Kidney (tissue), 14 donors: ENCODE measurements around the gene ARID3A. TPM values are rescaled to one million over a fixed set of nuclear protein-coding genes. Genes with fewer than 3 reads are reported as not detected.

ENCODE experiments used
- DNase-seq, 5 donors: peaks; one replicate each; pipeline ENCODE4 v3.0.0-alpha.2; 2013 to 2020
- FAIRE-seq: peaks from 2 replicates; lab custom pipeline; 2012; peaks lifted over from hg19 to GRCh38; lab: Jason Lieb, UNC
- H3K27ac ChIP-seq, 2 donors: one replicate each; pipeline ENCODE4 v1.7.0; 2013; ENCODE audit warnings: low read depth in 2 of 2, low read length in 2 of 2, inconsistent platforms in 1 of 2
- H3K27me3 ChIP-seq: one replicate; pipeline ENCODE4 v1.7.1; 2013; ENCODE audit warnings: low read length, inconsistent platforms; ENCODE audit not compliant: control insufficient read depth, insufficient read depth
- H3K36me3 ChIP-seq, 3 donors: one replicate each; pipeline versions ENCODE4 v1.7.0 to v1.7.1; 2013; ENCODE audit warnings: low read length in 3 of 3, control low read depth in 1 of 3, inconsistent platforms in 1 of 3; ENCODE audit not compliant: insufficient read depth in 3 of 3, control insufficient read depth in 2 of 3
- H3K4me1 ChIP-seq, 3 donors: one replicate each; pipeline versions ENCODE4 v1.7.0 to v1.7.1; 2013; ENCODE audit warnings: low read length in 3 of 3, inconsistent platforms in 1 of 3, low read depth in 1 of 3; ENCODE audit not compliant: control insufficient read depth in 2 of 3, insufficient read depth in 2 of 3
- H3K4me3 ChIP-seq, 3 donors: one replicate each; pipeline versions ENCODE4 v1.7.0 to v1.8.1; 2013; ENCODE audit warnings: low read length in 3 of 3, control low read depth in 1 of 3, inconsistent platforms in 1 of 3
- H3K9ac ChIP-seq, 3 donors: one replicate each; pipeline versions ENCODE4 v1.7.0 to v1.7.1; 2013; ENCODE audit warnings: low read length in 3 of 3, control low read depth in 1 of 3, inconsistent platforms in 1 of 3
- H3K9me3 ChIP-seq, 3 donors: one replicate each; pipeline versions ENCODE4 v1.7.0 to v1.7.1; 2013; ENCODE audit warnings: low read length in 3 of 3, control low read depth in 1 of 3, inconsistent platforms in 1 of 3; ENCODE audit not compliant: control insufficient read depth in 2 of 3, insufficient read depth in 1 of 3
- intact Hi-C: fragments of 100-400 bp; cut with DNase I; formaldehyde crosslinking; loops from one replicate; pipeline ENCODE4 v1.11.1; 2022
- polyA plus RNA-seq: library from polyadenylated mRNA; stranded (reverse); fragments of 350-450 nt; fragmentation: Illumina TruSeq; extraction: RNeasy Lipid Tissue Mini Kit (QIAGEN cat#74804); gene quantifications from one replicate; pipeline ENCODE4 v1.2.3, GENCODE V29; 2014; ENCODE audit warnings: low read depth, low replicate concordance; ENCODE audit not compliant: insufficient read depth
- total RNA-seq: library from RNA; stranded (reverse); fragmentation: NEBNext Ultra II Directional; extraction: Animal tissue kit (Norgen Biotek cat#: 25700); gene quantifications from one replicate; pipeline ENCODE4 v1.2.1, GENCODE V29; 2021
- TF ChIP-seq, protein P1 (sequence below): IDR thresholded peaks from 3 replicates; pipeline ENCODE4 v1.5.1; 2012; ENCODE audit warnings: mild to moderate bottlenecking, moderate library complexity, borderline replicate concordance; ENCODE audit not compliant: insufficient read depth; ENCODE audit errors: extremely low read depth
- donor health status: control.
- donor health status: control.
- donor health status: control.
- donor health status: control.
- donor health status: control.
- donor health status: DM: yes; HTN: yes; CAD: no.
- donor health status: Normal renal cell carcinoma (clear cell type).

Gene ARID3A
- total and polyA plus RNA-seq, 2 donors from 2014 or later: 5.6 to 16.9 TPM

GRCh38 chr19:995051-995827 is 69.4 kb downstream of the ARID3A start:
- peak overlapping the region; percentile 72 to 77 for H3K27ac ChIP-seq
- peaks cover 0 to 3% (median 0%) of the 10 kb centered on the region in 3 donors for H3K36me3 ChIP-seq
- peaks cover 0 to 15% (median 14%) of the 10 kb centered on the region in 3 donors for H3K4me1 ChIP-seq
- FAIRE-seq: no peak
- H3K27me3 ChIP-seq: peaks cover 17% of the 10 kb centered on the region
- TF ChIP-seq, protein P1, sequence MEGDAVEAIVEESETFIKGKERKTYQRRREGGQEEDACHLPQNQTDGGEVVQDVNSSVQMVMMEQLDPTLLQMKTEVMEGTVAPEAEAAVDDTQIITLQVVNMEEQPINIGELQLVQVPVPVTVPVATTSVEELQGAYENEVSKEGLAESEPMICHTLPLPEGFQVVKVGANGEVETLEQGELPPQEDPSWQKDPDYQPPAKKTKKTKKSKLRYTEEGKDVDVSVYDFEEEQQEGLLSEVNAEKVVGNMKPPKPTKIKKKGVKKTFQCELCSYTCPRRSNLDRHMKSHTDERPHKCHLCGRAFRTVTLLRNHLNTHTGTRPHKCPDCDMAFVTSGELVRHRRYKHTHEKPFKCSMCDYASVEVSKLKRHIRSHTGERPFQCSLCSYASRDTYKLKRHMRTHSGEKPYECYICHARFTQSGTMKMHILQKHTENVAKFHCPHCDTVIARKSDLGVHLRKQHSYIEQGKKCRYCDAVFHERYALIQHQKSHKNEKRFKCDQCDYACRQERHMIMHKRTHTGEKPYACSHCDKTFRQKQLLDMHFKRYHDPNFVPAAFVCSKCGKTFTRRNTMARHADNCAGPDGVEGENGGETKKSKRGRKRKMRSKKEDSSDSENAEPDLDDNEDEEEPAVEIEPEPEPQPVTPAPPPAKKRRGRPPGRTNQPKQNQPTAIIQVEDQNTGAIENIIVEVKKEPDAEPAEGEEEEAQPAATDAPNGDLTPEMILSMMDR: no peak
- intact Hi-C loops: no loop called here
- H3K4me3 ChIP-seq: no peak overlapping the region
- no peak overlapping the region for H3K9ac ChIP-seq
- no peaks in the 10 kb centered on the region for H3K9me3 ChIP-seq
- peak in 2 of 5 donors; percentile 35 to 93 for DNase-seq

- peaks cover 17% of the 10 kb centered on the region for H3K27me3 ChIP-seq
- FAIRE-seq (no peak), DNase-seq (peak; percentile 60 to 87 (median 74))
- TF ChIP-seq, protein P1: no peak
- peaks cover 0 to 15% (median 14%) of the 10 kb centered on the region in 3 donors for H3K4me1 ChIP-seq
- no peaks in the 10 kb centered on the region for H3K9me3 ChIP-seq
- no peak overlapping the region for H3K4me3 ChIP-seq
- H3K9ac ChIP-seq: no peak overlapping the region
- H3K36me3 ChIP-seq: no peaks in the 10 kb centered on the region
- peak overlapping the region; percentile 32 to 77 for H3K27ac ChIP-seq
- intact Hi-C loops: no loop called here
Measured at GRCh38 chr19:996051-996838, 70.4 kb downstream of the ARID3A start.

- no peak overlapping the region for H3K4me3 ChIP-seq
- H3K9me3 ChIP-seq: no peaks in the 10 kb centered on the region
- no peak overlapping the region for H3K27ac ChIP-seq
- no peaks in the 10 kb centered on the region for H3K36me3 ChIP-seq
- no peak overlapping the region for H3K9ac ChIP-seq
- no peak for FAIRE-seq
- TF ChIP-seq, protein P1: no peak
- intact Hi-C loops: no loop called here
- H3K4me1 ChIP-seq: peaks cover 0 to 15% (median 14%) of the 10 kb centered on the region in 3 donors
- H3K27me3 ChIP-seq: peaks cover 17% of the 10 kb centered on the region
- no peak for DNase-seq
Measured at GRCh38 chr19:998064-998463, 72.2 kb downstream of the ARID3A start.
